Left renal cortex interstitium (tissue), 4 donors: ENCODE results near the gene PDZRN4. TPM values are rescaled to one million over a fixed set of nuclear protein-coding genes. Genes with fewer than 3 reads are reported as not detected.
"Not testable (repeated sequence)": the region's sequence is repeated elsewhere in the genome, so short reads cannot be mapped to it uniquely, and the experiment has no call there.

Experiments used
- DNase-seq, 4 donors: peaks; one replicate each; pipeline ENCODE4 v3.0.0-alpha.2; 2013; ENCODE audit warnings: low read depth in 4 of 4, low spot score in 2 of 4, missing footprints in 1 of 4
- polyA plus RNA-seq, 4 donors: library from polyadenylated mRNA; unstranded; fragments of 120-200 nt; gene quantifications; one replicate each; pipeline ENCODE4 v1.2.1, GENCODE V29; 2013; ENCODE audit not compliant: insufficient read length in 4 of 4

The PDZRN4 gene
- polyA plus RNA-seq, 4 donors: 3.5 to 6.2 (median 5.6) TPM

DNA sequence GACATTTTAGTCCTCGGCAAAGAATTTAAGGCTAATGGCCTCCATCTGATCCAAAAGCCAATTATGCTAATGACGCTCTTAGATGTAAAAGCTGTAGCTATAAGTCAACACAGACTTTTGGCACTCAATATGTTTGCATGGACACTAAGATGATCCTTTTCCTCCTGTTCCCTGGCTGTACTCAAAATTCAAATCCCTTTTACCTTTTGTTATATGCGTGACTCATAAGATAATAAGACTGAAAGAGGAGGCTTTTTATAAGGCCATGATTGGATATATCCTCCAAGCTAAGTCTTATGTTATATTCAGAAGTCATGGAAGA is 89.8 kb downstream of the PDZRN4 start:
- DNase-seq: no peak

GRCh38 chr12:41280341-41281095 is 92.4 kb downstream of the PDZRN4 start:
- DNase-seq: not testable (repeated sequence)

GRCh38 chr12:41285470-41285869 is 97.3 kb downstream of the PDZRN4 start:
- DNase-seq: not testable (repeated sequence)

- no peak for DNase-seq
These were observed 98.3 kb downstream of the PDZRN4 start for GRCh38 chr12:41286426-41286825.

DNA sequence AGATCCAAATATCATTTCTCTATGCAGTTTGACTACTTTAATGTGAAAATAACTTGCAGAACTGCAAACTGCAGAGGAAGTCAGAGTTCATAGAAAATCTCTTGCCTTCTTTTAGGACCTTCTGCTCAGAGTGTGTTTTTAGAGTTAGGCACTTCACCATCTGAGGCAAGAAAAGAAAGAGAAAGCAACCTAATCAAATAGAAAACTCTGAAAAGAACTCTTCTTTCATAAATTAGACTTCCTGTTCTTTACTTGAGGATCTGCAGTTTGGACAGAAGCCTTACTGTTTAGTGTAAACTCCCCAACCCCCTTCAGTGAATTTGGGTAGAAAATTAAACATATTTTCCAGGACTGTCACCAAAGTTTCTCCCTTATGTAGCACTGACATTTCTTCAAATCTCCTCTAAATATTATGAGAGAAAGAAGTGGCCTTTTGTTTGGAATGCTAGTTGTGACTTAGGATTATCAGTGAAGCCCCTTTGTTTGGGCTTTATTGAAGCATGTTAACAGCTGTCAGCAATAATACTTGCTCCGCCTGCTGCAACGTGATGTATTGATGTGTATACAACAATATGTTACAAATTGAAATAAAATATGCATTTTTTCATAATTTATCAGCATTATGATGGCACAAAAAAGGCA is 99.5 kb downstream of the PDZRN4 start:
- no peak for DNase-seq

GRCh38 chr12:41288142-41288811 is 100.2 kb downstream of the PDZRN4 start:
- no peak for DNase-seq

GRCh38 chr12:41289501-41289900 is 101.4 kb downstream of the PDZRN4 start:
- no peak for DNase-seq

DNA sequence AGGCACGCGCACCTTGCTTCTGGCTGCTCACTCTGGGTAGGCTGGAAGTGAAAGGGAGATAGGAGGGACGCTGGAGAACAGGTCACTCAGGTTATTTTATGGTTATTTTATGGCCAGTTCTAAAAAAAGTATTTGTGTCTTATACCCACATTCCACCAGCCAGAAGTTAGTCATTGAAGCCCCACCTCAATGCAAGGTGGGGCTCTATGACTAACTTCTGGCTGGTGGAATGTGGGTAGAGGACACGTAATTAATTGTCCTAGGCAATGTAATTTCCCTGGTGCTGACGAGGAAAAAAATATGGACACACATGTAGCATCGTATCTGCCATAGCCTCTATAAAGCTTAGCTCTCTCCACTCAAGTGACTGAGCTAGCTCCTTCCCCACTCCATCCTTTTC is 104.9 kb downstream of the PDZRN4 start:
- DNase-seq: no peak

DNA sequence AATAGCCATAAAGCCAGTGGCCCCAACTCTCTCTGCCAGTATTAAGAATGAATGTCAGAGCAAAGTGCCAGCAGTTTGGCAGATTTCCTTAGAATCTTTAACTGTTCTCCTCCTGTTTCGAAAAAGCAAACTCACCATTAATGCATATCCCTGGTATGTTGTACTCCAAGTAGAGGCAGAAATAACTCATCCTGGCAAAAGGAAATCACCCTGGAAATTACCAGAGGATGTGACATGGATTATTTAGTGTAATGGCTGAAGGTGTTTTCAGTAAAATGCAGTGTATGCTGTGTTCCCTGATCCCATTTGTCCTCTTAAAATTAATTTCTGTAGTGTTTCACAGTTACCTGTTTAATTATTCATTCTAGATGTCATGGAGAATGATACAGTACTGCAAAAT is 105.3 kb downstream of the PDZRN4 start:
- no peak for DNase-seq

GRCh38 chr12:41302979-41303403 is 114.9 kb downstream of the PDZRN4 start:
- no peak for DNase-seq

- no peak for DNase-seq
These were observed 116.4 kb downstream of the PDZRN4 start for GRCh38 chr12:41304526-41304925.

GRCh38 chr12:41310367-41310766 is 122.2 kb downstream of the PDZRN4 start:
- no peak for DNase-seq

DNA sequence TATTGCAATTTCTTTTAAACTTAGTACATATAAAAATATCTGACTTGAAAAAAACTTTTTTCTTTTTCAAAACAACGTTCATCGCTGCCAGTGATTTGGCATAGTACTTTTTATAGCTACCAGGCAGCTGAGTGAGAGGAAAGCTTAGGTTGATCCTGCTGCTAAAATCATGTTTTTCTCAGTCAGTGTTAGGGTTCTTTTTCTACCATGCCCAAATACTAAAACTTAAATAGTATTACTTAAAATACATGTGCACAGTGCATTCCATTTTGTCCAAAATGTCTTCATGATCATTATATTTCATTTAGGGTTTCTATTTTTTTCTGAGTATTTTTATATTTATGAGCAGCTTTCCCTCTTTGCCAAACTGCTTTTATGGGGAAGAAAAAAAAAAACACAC is 123.8 kb downstream of the PDZRN4 start:
- DNase-seq: no peak

GRCh38 chr12:41312451-41312850 is 124.3 kb downstream of the PDZRN4 start:
- not testable (repeated sequence) for DNase-seq

DNA sequence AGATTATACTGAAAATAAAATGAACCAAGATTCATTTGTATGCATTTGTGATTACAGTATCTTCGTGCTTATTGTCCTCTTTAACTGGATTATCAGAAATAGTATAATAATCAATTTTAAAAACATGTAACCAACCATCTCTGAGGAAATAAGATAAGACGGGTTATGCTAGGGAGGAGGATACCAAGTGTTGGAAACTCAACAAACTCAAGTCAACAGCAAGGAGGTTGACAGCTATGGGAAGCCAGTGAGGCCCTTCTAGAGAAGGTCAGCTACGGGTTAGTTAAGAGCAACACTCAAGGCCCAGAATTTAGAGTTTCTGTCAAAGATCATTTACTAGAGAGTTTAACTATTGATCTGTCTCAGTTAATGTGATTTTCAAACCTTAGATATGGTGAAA is 137.2 kb downstream of the PDZRN4 start:
- no peak for DNase-seq

GRCh38 chr12:41327096-41327895 is 139.2 kb downstream of the PDZRN4 start:
- no peak for DNase-seq

- no peak for DNase-seq
These were observed 145.9 kb downstream of the PDZRN4 start for GRCh38 chr12:41333974-41334373.

DNA sequence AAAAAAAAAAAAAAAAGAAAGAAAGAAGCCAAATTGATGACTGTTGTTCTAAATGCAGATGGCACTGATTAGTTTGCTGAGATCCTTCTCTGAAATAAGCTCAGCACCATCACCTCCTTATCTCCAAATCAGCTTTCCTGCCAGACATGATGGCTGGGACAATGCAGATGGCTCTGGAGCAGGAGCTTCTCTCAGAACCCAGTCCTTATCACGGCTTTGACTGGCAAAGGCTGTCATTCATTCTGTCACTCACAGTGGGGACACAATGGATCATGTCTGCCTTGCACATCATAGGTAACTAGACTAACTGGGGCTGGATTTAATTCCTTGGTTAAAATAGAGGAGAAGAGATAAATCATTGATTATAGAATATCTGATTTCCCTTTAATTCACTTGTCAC is 146.3 kb downstream of the PDZRN4 start:
- no peak for DNase-seq

DNA sequence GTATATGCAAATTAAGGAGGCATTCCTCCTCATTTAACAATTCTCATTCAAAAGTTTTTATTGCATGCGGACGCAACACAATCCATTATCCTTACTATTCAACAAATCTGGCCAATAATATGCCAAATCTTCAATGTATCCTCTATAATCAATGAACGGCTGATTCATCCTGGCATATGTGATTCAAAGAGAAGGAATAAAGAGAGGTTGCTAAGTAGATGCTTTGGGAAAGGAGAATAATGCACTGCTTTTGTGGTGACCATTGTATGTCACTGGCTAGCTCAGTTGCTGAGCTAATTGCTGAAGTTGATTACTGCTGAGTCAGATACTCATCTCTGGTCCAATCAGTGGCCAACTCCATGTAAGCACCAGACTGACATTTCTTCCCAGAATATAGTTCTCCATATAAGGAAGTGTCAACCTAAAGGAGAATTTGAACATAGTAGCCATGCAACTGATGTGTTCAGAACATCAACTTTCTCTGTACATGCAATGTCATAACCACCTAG is 148.0 kb downstream of the PDZRN4 start:
- DNase-seq: no peak

GRCh38 chr12:41339784-41340183 is 151.7 kb downstream of the PDZRN4 start:
- no peak for DNase-seq
